HepG2 (cell line): ENCODE data around the gene PLK5. TPM values are rescaled to one million over a fixed set of nuclear protein-coding genes. Genes with fewer than 3 reads are reported as not detected.

ENCODE experiments used
- E2F2 ChIP-seq: sonication (generic); formaldehyde crosslinking; IDR thresholded peaks from 2 replicates; pipeline ENCODE4 v1.4.0; 2020; ENCODE audit warnings: missing genetic modification reagents, borderline replicate concordance
- FOSL2 ChIP-seq: sonication (generic); formaldehyde crosslinking; IDR thresholded peaks from 2 replicates; pipeline ENCODE4 v1.4.0; 2020; ENCODE audit warnings: missing genetic modification reagents
- FOXK1 ChIP-seq: sonication (generic); formaldehyde crosslinking; IDR thresholded peaks from 2 replicates; pipeline ENCODE4 v1.4.0; 2020; ENCODE audit warnings: low read depth, missing genetic modification reagents, borderline replicate concordance
- GFI1 ChIP-seq: sonication (generic); formaldehyde crosslinking; IDR thresholded peaks from 2 replicates; pipeline ENCODE4 v1.5.0; 2020; ENCODE audit warnings: missing genetic modification reagents, mild to moderate bottlenecking, borderline replicate concordance
- HMGA1 ChIP-seq: sonication (generic); formaldehyde crosslinking; conservative IDR thresholded peaks from 2 replicates; pipeline ENCODE4 v1.4.0; 2020; ENCODE audit warnings: missing genetic modification reagents
- MTF2 ChIP-seq: sonication (generic); formaldehyde crosslinking; IDR thresholded peaks from 2 replicates; pipeline ENCODE4 v1.5.0; 2020; ENCODE audit warnings: missing genetic modification reagents, borderline replicate concordance
- SALL1 ChIP-seq: sonication (generic); formaldehyde crosslinking; IDR thresholded peaks from 2 replicates; pipeline ENCODE4 v1.8.0; 2022; ENCODE audit warnings: mild to moderate bottlenecking, missing genetic modification reagents
- SNAPC2 ChIP-seq: sonication (generic); formaldehyde crosslinking; IDR thresholded peaks from 2 replicates; pipeline ENCODE4 v1.8.1; 2022; ENCODE audit warnings: mild to moderate bottlenecking, missing genetic modification reagents
- TBX2 ChIP-seq: sonication (generic); formaldehyde crosslinking; IDR thresholded peaks from 2 replicates; pipeline ENCODE4 v1.5.0; 2020; ENCODE audit warnings: missing genetic modification reagents, mild to moderate bottlenecking, borderline replicate concordance
- ZFP36L2 ChIP-seq: sonication (generic); formaldehyde crosslinking; IDR thresholded peaks from 2 replicates; pipeline ENCODE4 v1.4.0; 2020; ENCODE audit warnings: missing genetic modification reagents
- ZFP41 ChIP-seq: sonication (generic); formaldehyde crosslinking; IDR thresholded peaks from 2 replicates; pipeline ENCODE4 v1.4.0; 2020; ENCODE audit warnings: mild to moderate bottlenecking, missing genetic modification reagents, borderline replicate concordance
- ZMYM4 ChIP-seq: sonication (generic); formaldehyde crosslinking; IDR thresholded peaks from 2 replicates; pipeline ENCODE4 v1.8.1; 2023; ENCODE audit warnings: mild to moderate bottlenecking, missing genetic modification reagents
- ZNF101 ChIP-seq: sonication (generic); formaldehyde crosslinking; IDR thresholded peaks from 2 replicates; pipeline ENCODE4 v1.4.0; 2020; ENCODE audit warnings: mild to moderate bottlenecking, low read depth, missing genetic modification reagents, borderline replicate concordance
- ZNF160 ChIP-seq: sonication (generic); formaldehyde crosslinking; IDR thresholded peaks from 2 replicates; pipeline ENCODE4 v1.8.0; 2022; ENCODE audit warnings: mild to moderate bottlenecking, inconsistent platforms, missing genetic modification reagents
- ZNF446 ChIP-seq: sonication (generic); formaldehyde crosslinking; IDR thresholded peaks from 2 replicates; pipeline ENCODE4 v1.5.0; 2020; ENCODE audit warnings: mild to moderate bottlenecking, missing genetic modification reagents
- ZNF644 ChIP-seq: IDR thresholded peaks from 2 replicates; pipeline ENCODE4 v1.6.1; 2016; ENCODE audit warnings: low read depth
- ZNF652 ChIP-seq: IDR thresholded peaks from 2 replicates; pipeline ENCODE4 v1.6.1; 2016; ENCODE audit warnings: low read depth, borderline replicate concordance
- ZNF850 ChIP-seq: sonication (generic); formaldehyde crosslinking; conservative IDR thresholded peaks from 2 replicates; pipeline ENCODE4 v1.9.0; 2021; ENCODE audit warnings: mild to moderate bottlenecking, missing genetic modification reagents
- ZXDC ChIP-seq: sonication (generic); formaldehyde crosslinking; IDR thresholded peaks from 2 replicates; pipeline ENCODE4 v1.5.0; 2020; ENCODE audit warnings: mild to moderate bottlenecking, missing genetic modification reagents
- polyA plus RNA-seq, 8 experiments: library from polyadenylated mRNA; depleted of rRNA in 3 of 8; stranded (reverse) in 7 of 8; unstranded in 1 of 8; fragments of >200 nt; fragmentation: Illumina TruSeq in 4 of 8; extraction: Trizol in 4 of 8; gene quantifications; 2 replicates each; pipeline versions ENCODE4 v1.2.1 to v1.2.3, GENCODE V29; 2011 to 2016; ENCODE audit warnings: low read depth in 4 of 8, missing spikeins in 1 of 8, mixed read lengths in 1 of 8; ENCODE audit not compliant: insufficient read depth in 1 of 8
- total RNA-seq, 5 experiments: library from RNA; depleted of rRNA; stranded (reverse); fragments of >200 nt; fragmentation: Illumina TruSeq; extraction: Trizol; gene quantifications; 2 replicates each; pipeline ENCODE4 v1.2.3, GENCODE V29; 2016; ENCODE audit warnings: low read depth in 1 of 5
- TF ChIP-seq, protein P1 (sequence below): sonication (generic); formaldehyde crosslinking; conservative IDR thresholded peaks from 2 replicates; pipeline ENCODE4 v1.4.0; 2020; ENCODE audit warnings: mild to moderate bottlenecking, missing genetic modification reagents, moderate library complexity
- TF ChIP-seq, protein P2 (sequence below): sonication (generic); formaldehyde crosslinking; IDR thresholded peaks from 2 replicates; pipeline ENCODE4 v1.5.0; 2020; ENCODE audit warnings: missing genetic modification reagents

PLK5 gene
- total and polyA plus RNA-seq, 2 of the 13 experiments (the other 11 are each of a cell fraction or from before 2014, with no cell fraction given) = not detected

DNA sequence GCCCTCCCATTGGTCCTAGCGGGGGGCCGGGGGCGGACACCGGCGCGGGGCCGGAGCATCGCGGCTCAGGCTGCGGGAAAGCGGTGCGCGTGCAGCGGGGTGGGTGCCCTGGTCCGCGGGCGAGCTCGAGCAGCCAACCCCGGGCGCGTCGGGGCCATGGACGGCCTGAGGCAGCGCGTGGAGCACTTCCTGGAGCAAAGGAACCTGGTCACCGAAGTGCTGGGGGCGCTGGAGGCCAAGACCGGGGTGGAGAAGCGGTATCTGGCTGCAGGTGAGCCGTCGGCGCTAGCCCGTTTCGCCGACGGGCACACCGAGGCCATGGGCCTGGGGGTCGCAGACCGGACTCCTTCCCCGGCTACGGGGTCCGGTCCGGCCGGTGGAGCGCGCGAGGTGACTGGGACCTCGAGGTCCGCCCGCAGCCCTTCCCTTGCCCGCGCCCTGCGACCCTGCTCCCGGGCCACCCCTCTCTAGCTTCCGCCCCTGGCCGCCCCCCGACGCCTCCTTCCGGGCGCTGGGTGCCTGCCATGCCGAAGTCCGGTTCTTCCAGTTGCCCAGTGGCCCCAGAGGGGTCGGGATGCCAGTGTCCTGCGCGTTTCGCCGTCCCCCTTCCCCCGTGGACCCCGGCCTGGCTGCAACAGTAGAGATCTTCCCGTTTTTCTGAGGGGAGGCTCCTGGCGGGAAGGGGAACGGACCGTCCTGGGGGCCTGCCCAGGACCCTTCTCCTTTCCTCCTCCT lies 32.6 kb upstream of the PLK5 start, which contains the start of gene REEP6 (continued):
- TF ChIP-seq ZNF652 (CRISPR knock-in tag) (no peak), GFI1 (CRISPR knock-in tag) (peak; percentile 56; the same call in 1 of the 2 replicates), HMGA1 (CRISPR knock-in tag) (no peak), MTF2 (no peak), TBX2 (CRISPR knock-in tag) (no peak), ZNF446 (CRISPR knock-in tag) (no peak), FOSL2 (0 out of 2 replicates have a peak, but pooled peaks have one; percentile 20), ZMYM4 (CRISPR knock-in tag) (no peak), ZXDC (CRISPR knock-in tag) (peak; percentile 50; the same call in 1 of the 2 replicates), E2F2 (CRISPR knock-in tag) (0 out of 2 replicates have a peak, but pooled peaks have one; percentile 64), ZNF160 (CRISPR knock-in tag) (no peak), SALL1 (peak; percentile 65), ZFP41 (peak; percentile 71; the same call in 1 of the 2 replicates), ZNF101 (no peak), ZNF850 (CRISPR knock-in tag) (0 out of 2 replicates have a peak, but pooled peaks have one; percentile 23), ZFP36L2 (CRISPR knock-in tag) (no peak), SNAPC2 (CRISPR knock-in tag) (0 out of 2 replicates have a peak, but pooled peaks have one; percentile 65), ZNF644 (CRISPR knock-in tag) (no peak), FOXK1 (CRISPR knock-in tag) (no peak)
- TF ChIP-seq, protein P1, sequence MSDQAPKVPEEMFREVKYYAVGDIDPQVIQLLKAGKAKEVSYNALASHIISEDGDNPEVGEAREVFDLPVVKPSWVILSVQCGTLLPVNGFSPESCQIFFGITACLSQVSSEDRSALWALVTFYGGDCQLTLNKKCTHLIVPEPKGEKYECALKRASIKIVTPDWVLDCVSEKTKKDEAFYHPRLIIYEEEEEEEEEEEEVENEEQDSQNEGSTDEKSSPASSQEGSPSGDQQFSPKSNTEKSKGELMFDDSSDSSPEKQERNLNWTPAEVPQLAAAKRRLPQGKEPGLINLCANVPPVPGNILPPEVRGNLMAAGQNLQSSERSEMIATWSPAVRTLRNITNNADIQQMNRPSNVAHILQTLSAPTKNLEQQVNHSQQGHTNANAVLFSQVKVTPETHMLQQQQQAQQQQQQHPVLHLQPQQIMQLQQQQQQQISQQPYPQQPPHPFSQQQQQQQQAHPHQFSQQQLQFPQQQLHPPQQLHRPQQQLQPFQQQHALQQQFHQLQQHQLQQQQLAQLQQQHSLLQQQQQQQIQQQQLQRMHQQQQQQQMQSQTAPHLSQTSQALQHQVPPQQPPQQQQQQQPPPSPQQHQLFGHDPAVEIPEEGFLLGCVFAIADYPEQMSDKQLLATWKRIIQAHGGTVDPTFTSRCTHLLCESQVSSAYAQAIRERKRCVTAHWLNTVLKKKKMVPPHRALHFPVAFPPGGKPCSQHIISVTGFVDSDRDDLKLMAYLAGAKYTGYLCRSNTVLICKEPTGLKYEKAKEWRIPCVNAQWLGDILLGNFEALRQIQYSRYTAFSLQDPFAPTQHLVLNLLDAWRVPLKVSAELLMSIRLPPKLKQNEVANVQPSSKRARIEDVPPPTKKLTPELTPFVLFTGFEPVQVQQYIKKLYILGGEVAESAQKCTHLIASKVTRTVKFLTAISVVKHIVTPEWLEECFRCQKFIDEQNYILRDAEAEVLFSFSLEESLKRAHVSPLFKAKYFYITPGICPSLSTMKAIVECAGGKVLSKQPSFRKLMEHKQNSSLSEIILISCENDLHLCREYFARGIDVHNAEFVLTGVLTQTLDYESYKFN = peak; percentile 10; the same call in 1 of the 2 replicates
- TF ChIP-seq, protein P2, sequence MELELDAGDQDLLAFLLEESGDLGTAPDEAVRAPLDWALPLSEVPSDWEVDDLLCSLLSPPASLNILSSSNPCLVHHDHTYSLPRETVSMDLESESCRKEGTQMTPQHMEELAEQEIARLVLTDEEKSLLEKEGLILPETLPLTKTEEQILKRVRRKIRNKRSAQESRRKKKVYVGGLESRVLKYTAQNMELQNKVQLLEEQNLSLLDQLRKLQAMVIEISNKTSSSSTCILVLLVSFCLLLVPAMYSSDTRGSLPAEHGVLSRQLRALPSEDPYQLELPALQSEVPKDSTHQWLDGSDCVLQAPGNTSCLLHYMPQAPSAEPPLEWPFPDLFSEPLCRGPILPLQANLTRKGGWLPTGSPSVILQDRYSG (CRISPR knock-in tag) = no peak
